ENCODE measurements around the gene SH3PXD2A.

SH3PXD2A gene

GRCh38 chr10:103720964-103721335 is 134.4 kb downstream of the SH3PXD2A start:
- no peak for DNase-seq (ENCODE audit: low spot score)

DNA sequence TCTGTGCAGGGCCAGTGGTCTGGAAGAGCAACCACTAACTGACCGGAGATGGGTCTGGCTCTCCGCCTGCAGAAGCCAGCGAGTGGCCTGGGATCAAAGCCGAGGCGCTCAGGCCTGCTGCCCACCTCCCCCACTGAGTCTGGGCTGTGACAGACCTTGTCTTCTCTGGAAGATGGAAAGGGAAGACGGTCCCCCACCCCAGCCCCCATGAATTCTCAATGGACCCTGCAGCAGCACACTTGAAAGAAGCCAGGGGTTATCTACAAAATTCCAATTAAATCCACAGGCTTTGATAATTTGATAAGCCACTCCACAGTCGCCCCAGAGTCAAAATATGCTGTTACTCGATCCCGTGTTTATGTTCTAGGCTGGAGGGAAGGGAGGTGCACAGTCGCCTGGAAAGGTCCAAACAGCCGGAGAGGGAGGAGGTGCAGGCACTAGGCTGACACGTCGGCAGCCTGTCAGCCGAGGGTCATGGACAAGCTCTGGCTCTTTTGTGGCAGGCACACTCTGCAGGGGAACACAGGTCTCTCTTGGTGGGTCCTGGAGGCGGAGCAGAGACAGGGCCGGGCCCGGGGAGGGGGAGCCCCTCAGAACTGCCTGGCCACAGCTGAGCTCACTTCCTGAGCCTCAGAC is 134.9 kb downstream of the SH3PXD2A start:
- no peak for DNase-seq (ENCODE audit: low spot score)

DNA sequence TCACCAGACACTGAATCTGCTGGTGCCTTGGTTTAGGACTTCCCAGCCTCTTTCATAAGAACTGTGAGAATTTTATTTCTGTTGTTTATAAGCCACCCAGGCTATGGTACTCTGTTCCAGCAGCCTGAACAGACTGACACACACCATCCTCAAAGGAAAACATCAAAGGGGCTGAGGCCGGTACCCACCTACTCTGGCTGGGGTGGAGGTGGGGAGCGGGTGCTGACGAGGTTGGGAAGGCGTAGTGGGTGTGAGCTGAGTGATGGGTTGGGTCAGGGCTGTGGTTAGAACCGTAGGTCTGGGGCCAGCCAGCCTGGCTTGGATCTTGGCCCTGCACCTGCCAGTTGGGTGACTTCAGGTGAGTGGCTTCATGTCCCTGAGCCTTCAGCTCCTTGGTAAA is 136.3 kb downstream of the SH3PXD2A start:
- DNase-seq (ENCODE audit: low spot score), result no peak

DNA sequence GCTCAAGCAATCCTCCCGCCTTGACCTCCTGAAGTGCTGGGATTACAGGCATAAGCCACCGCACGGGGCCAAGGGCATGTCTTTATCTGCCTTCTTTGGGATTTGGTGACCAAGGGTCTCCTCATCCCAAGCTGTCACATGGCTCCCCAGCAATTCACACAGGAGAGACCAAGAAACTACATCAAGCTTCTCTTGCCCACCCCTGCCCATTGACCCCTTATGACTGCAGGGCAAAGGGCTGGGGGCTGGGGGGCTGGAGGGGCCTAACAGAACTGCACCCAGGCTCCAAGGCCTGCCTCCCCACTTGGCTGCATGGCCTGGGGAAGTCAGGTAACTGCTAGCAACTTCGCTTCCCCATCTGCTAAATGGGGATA is 137.1 kb downstream of the SH3PXD2A start:
- no peak for DNase-seq (ENCODE audit: low spot score)

GRCh38 chr10:103717341-103718246 is 137.8 kb downstream of the SH3PXD2A start:
- no peak for DNase-seq (ENCODE audit: low spot score)

- no peak for DNase-seq (ENCODE audit: low spot score)
Observed at GRCh38 chr10:103716206-103717160, 138.9 kb downstream of the SH3PXD2A start.

- DNase-seq (ENCODE audit: low spot score), result no peak
Observed at GRCh38 chr10:103715430-103715829, 139.9 kb downstream of the SH3PXD2A start.

DNA sequence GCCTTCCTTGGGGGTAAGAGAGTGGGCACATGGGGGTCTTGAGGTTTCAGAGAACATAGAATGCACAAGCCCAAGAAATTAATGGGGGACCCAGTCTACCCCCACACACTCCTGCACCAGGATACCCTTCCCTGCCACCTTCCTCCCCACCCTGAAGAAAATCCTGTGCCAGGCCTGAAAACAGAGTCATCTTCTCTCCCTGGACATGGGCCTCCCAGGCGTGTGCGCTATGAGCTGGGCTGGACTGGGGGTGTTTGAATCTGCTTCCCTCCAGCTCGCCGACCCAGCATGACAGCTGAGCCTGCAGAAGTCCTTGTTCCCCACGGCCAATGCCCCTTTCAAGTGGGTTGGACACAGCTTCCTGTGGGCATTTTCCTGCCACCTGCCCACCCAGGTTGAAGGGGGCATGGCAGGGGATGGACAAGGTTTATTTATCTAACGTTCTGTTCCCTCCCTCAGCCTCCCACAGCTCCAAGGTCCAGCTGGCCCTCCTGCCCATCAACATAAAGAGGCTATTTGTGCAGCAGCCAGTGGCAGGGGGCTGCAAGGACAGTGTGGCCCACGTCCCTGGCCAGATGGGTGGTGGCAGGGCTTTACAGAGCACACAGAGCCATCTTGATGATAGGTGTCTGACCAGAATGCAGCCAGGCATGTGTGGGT is 141.0 kb downstream of the SH3PXD2A start:
- DNase-seq (ENCODE audit: low spot score), result no peak

DNA sequence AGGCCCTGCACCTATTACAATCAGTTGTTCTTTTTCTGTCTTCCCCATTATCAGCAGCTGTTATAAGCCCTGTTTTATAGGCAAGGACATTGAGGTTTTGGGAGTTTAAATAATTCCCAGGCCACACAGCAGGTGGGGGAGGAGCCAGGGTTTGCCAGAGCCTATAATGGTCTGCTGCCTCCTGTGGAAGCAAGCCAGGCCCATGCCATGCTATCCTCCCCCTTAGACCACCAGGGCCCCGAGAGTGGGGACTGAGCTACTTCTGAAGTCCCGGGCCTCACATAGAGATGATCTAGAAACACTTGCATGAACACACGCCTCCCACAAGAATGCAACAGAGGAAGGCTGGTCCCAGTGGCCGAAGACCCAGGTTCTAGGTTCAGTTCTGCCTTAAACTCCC is 141.7 kb downstream of the SH3PXD2A start:
- no peak for DNase-seq (ENCODE audit: low spot score)

DNA sequence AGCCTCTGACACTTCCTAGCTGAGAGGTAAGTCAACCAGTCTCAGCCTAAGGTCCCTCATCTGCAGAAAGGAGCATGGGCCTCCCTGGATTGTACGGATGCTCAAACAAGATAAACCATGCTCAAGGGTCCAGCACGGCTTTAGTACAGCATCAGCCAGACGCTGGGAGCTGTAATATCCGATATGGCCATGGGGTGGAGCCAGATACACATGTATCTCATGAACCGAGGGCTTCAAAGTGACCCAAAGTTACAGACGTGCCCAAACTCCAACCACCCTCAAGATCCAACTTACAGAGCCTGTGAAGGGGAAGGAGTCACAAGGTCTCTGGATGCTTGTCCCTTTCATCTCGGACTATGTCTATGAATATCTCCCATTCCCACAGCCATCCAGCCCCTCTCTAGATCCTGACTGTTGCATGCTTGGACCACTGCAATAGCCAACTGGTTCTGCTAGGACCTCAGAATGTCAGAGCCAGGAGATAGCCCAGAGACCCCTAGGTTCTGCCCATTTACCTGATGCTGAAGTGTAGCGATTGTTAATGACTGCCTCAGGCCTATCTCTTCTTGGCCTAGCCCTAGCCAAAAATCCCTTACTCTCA is 142.4 kb downstream of the SH3PXD2A start:
- peak; percentile 85 for DNase-seq (ENCODE audit: low spot score)

- no peak for DNase-seq (ENCODE audit: low spot score)
Observed at GRCh38 chr10:103712146-103712545, 143.2 kb downstream of the SH3PXD2A start.

- no peak for DNase-seq (ENCODE audit: low spot score)
Observed at GRCh38 chr10:103711351-103711994, 143.9 kb downstream of the SH3PXD2A start.

- no peak for DNase-seq (ENCODE audit: low spot score)
Observed at GRCh38 chr10:103710490-103710889, 144.9 kb downstream of the SH3PXD2A start.

- no peak for DNase-seq (ENCODE audit: low spot score)
Observed at GRCh38 chr10:103709341-103709920, 145.9 kb downstream of the SH3PXD2A start.

DNA sequence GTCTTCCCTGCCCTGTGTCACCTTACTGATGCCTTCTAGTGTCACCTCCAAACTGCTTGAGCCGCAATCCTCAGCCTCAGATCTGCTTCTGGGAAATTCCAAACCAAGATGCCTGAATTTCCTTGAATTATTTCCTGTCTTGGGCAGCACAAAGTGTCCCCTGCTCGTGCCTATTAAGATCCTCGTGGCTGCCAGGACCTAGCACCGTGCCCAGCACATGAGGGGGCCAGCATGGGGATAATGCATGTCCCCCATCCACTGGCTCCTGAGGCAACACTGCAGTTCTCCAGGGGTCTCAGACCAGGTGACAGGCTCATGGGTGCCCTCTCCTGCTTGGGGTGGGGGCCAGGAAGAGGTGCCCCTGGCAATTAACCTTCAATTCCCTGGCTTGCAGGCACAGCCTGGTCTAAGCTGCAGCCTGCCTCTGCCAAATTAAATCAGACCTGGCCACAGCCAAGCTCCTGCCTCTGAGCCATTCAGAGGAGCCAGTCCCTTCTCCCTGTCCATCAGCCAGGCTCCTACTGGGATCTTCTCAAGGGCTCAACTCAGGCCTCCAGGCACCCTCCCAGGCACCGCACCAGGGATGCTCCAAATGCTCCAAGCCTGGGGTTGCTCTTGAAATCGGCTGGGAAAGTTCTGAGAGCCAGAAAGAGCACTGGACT is 146.6 kb downstream of the SH3PXD2A start:
- no peak for DNase-seq (ENCODE audit: low spot score)

- DNase-seq (ENCODE audit: low spot score), result no peak
Observed at GRCh38 chr10:103707956-103708626, 147.3 kb downstream of the SH3PXD2A start.

- no peak for DNase-seq (ENCODE audit: low spot score)
Observed at GRCh38 chr10:103706762-103707161, 148.6 kb downstream of the SH3PXD2A start.

DNA sequence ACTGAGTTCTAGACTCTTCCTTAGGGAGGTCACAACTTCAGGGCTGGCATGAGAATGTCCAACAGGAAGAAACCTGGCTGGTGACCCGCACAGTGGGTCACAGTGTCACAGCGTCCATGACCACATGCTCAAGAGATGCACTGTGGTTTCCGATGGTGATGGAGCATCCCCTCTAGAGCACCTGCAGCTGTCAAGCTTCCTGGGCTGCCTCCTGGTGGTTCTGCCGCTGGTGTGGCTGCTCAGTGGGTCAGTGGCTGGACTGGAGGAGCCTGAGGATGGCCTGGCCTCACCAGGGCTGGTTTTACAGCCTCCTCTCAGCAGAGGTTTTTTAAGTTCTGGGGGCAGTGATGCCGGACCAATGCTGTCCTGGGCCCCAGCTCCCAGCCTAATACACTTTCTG is 149.3 kb downstream of the SH3PXD2A start:
- DNase-seq (ENCODE audit: low spot score), result no peak

Data from ecto neural progenitor cell (in vitro differentiated cells).